Measurements from ENCODE around the gene ALDH18A1.
"Not testable (repeated sequence)": the region's sequence is repeated elsewhere in the genome, so short reads cannot be mapped to it uniquely, and the experiment has no call there.

The ALDH18A1 gene

GRCh38 chr10:95674643-95675042 is 18.1 kb upstream of the ALDH18A1 start:
- no peak for TF ChIP-seq CTCF (IDR thresholded peaks at IDR 0.05; ENCODE audit: low read depth, low read length)
- no peak for DNase-seq
- no peak overlapping the region for H3K27ac ChIP-seq
- peaks cover 14% of the 10 kb centered on the region for H3K36me3 ChIP-seq
- no peaks in the 10 kb centered on the region for H3K27me3 ChIP-seq (ENCODE audit: insufficient read depth, low read depth, severe bottlenecking)
- H3K9me3 ChIP-seq (ENCODE audit: severe bottlenecking) = no peaks in the 10 kb centered on the region
- no peak overlapping the region for H3K4me3 ChIP-seq (ENCODE audit: low read depth, low read length)

- not testable (repeated sequence) for DNase-seq; H3K4me3 ChIP-seq (ENCODE audit: low read depth, low read length); H3K27me3 ChIP-seq (ENCODE audit: insufficient read depth, low read depth, severe bottlenecking); H3K27ac ChIP-seq; H3K36me3 ChIP-seq; H3K9me3 ChIP-seq (ENCODE audit: severe bottlenecking)
These were observed 16.1 kb upstream of the ALDH18A1 start for GRCh38 chr10:95672641-95673040.

- no peak overlapping the region for H3K4me3 ChIP-seq (ENCODE audit: low read depth, low read length)
- peaks cover 6% of the 10 kb centered on the region for H3K36me3 ChIP-seq
- no peaks in the 10 kb centered on the region for H3K9me3 ChIP-seq (ENCODE audit: severe bottlenecking)
- DNase-seq = no peak
- no peak for TF ChIP-seq CTCF (IDR thresholded peaks at IDR 0.05; ENCODE audit: low read depth, low read length)
- H3K27me3 ChIP-seq (ENCODE audit: insufficient read depth, low read depth, severe bottlenecking) = no peaks in the 10 kb centered on the region
- no peak overlapping the region for H3K27ac ChIP-seq
These were observed 8.0 kb upstream of the ALDH18A1 start for GRCh38 chr10:95664543-95664942.

GRCh38 chr10:95663496-95663895 is 7.0 kb upstream of the ALDH18A1 start:
- no peak for TF ChIP-seq CTCF (IDR thresholded peaks at IDR 0.05; ENCODE audit: low read depth, low read length)

GRCh38 chr10:95661818-95662217 is 5.3 kb upstream of the ALDH18A1 start:
- Histone ChIP-seq H3K27me3 (ENCODE audit: insufficient read depth, low read depth, severe bottlenecking) (no peaks in the 10 kb centered on the region), H3K9me3 (ENCODE audit: severe bottlenecking) (no peaks in the 10 kb centered on the region), H3K36me3 (peaks cover 6% of the 10 kb centered on the region), H3K27ac (no peak overlapping the region), H3K4me3 (ENCODE audit: low read depth, low read length) (no peak overlapping the region)
- no peak for DNase-seq
- TF ChIP-seq CTCF (IDR thresholded peaks at IDR 0.05; ENCODE audit: low read depth, low read length) = no peak

More at GRCh38 chr10:95663496-95663895, 7.0 kb upstream of the ALDH18A1 start:
- no peaks in the 10 kb centered on the region for H3K27me3 ChIP-seq (ENCODE audit: insufficient read depth, low read depth, severe bottlenecking)
- no peak overlapping the region for H3K4me3 ChIP-seq (ENCODE audit: low read depth, low read length)
- peaks cover 6% of the 10 kb centered on the region for H3K36me3 ChIP-seq
- no peak overlapping the region for H3K27ac ChIP-seq
- H3K9me3 ChIP-seq (ENCODE audit: severe bottlenecking) = no peaks in the 10 kb centered on the region
- no peak for DNase-seq

GRCh38 chr10:95660283-95660682 is 3.8 kb upstream of the ALDH18A1 start:
- no peak for DNase-seq
- no peak for TF ChIP-seq CTCF (IDR thresholded peaks at IDR 0.05; ENCODE audit: low read depth, low read length)

More at GRCh38 chr10:95660283-95660682, 3.8 kb upstream of the ALDH18A1 start:
- H3K9me3 ChIP-seq (ENCODE audit: severe bottlenecking) = no peaks in the 10 kb centered on the region
- no peaks in the 10 kb centered on the region for H3K27me3 ChIP-seq (ENCODE audit: insufficient read depth, low read depth, severe bottlenecking)
- H3K4me3 ChIP-seq (ENCODE audit: low read depth, low read length) = no peak overlapping the region
- H3K27ac ChIP-seq = no peak overlapping the region
- H3K36me3 ChIP-seq = peaks cover 6% of the 10 kb centered on the region

All from WERI-Rb-1 (cell line).